Cortex of kidney (tissue), 1 donor: ENCODE measurements around the gene ZFP91.

Experiments used
- DNase-seq: peaks from one replicate; lab custom pipeline; 2025; lab: John Stamatoyannopoulos, UW

Gene ZFP91

DNA sequence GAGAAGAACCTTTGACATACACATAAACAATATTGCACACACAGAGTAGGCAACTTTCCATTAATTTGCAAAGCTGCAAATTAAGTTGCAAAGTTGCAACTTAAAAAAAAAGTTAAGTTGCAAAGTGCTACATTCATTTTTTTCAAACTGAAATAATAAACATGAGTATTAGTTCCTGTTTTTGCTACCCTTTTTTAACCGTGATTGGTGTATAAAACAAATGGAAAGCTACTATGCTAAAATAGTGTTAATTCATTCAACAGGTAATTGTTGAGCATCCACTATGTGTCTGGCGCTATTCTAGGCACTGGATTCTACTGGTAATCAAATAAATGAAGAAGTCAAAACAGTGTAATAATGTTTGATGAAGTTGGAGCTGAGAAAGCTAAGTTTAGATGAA, 8.1 kb downstream of the ZFP91 start:
- DNase-seq, result no peak

GRCh38 chr11:58591659-58592058, 12.8 kb downstream of the ZFP91 start:
- DNase-seq, result no peak

GRCh38 chr11:58592760-58593472, 14.1 kb downstream of the ZFP91 start:
- DNase-seq, result no peak

DNA sequence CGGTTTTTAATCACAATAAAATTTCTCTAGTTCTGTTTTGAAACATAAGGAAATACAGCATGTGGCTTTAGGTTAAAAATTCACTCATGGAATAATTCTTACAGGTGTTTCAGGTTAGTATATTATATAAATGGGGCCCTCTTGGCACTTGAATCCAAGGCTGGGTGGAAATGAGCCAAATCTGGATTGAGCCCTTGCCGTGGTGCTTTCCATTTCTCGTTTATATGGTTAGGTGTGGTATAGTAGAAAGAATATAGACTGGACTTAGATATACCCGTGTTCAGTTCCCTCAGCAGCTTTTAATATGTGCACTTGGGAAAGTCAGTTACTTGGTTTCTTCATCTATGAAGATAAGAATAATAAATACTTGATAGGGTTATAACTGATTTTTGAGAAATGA, 16.0 kb downstream of the ZFP91 start:
- no peak for DNase-seq

GRCh38 chr11:58596621-58597020, 17.8 kb downstream of the ZFP91 start:
- no peak for DNase-seq

GRCh38 chr11:58597486-58598144, 18.8 kb downstream of the ZFP91 start:
- DNase-seq, result no peak

DNA sequence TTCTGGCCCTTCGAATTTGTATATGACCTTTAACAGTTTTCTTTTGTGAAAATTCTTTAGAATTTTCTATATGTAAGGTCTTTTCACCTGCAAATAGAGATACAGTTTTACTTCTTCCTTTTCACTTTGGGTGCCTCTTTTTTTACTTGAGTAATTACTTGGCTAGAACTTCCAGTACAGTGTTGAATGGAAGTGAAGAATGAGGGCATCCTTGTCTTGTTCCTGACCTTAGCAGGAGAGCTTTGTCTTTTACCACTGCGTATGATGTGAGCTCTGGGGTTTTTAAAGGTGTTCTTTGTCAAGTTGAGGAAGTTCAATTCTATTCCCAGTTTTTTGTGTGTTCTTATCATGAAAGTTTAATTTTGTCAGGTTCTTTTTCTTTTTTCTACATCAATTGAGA, 21.6 kb downstream of the ZFP91 start:
- no peak for DNase-seq

DNA sequence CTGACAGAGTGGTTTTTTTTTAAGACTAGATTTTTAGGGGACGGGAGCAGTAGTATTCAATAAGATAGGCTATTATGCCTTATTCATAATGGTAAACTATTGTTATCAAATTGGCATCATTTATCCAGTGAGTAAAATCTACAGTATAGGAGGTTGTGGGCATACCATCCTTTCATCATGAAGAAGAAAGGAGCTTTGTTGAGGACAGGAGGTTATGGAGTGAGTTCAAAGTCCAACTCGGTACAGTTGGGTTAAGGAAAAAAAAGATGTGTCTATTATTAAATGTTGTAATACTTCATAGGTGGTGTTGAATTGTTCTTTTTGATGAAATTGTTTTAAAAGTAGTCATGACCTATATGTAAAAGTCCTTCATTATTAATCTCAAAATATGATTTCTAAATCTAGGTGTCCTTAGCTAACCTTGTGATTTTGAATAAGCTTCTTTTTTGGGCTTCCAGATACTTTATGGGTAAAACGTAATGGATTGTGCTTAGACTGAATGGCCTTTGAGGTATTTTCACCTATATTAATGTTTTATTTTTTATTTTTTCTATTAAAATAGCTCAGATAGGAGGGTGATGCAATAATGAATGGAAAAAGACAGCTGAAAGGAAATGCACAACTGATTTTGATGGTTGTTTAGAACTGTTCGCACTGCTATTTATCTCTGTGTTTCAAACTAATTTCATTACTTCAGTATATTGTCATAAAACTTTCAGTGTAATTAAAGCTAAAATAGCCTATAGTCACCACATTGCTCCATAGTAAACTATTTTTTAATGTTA, 28.3 kb downstream of the ZFP91 start:
- DNase-seq, result no peak

GRCh38 chr11:58608331-58608730, 29.5 kb downstream of the ZFP91 start:
- no peak for DNase-seq

- DNase-seq, result no peak
Observed at GRCh38 chr11:58609723-58610122, 30.9 kb downstream of the ZFP91 start.

GRCh38 chr11:58613228-58613627, 34.4 kb downstream of the ZFP91 start:
- DNase-seq, result no peak

- no peak for DNase-seq
Observed at GRCh38 chr11:58615559-58615958, 36.7 kb downstream of the ZFP91 start.

DNA sequence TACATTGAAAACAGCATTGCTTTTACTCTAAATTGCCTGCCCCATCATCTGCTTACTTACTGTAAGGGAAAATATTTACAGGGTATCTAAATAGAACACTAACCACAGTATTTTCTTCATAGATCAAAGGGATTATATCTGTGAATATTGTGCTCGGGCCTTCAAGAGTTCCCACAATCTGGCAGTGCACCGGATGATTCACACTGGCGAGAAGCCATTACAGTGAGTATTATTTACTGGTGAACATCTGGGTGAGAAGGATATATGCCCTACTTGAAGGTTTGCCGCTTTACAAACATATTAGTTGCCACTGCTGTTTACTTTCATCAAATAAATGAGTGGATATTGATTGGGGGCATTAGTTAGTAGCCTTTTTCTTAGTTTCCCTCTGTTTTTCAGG, 37.7 kb downstream of the ZFP91 start:
- no peak for DNase-seq

GRCh38 chr11:58617976-58618557, 39.2 kb downstream of the ZFP91 start:
- DNase-seq, result no peak

- DNase-seq, result no peak
Observed at GRCh38 chr11:58621586-58622262, 42.9 kb downstream of the ZFP91 start.

DNA sequence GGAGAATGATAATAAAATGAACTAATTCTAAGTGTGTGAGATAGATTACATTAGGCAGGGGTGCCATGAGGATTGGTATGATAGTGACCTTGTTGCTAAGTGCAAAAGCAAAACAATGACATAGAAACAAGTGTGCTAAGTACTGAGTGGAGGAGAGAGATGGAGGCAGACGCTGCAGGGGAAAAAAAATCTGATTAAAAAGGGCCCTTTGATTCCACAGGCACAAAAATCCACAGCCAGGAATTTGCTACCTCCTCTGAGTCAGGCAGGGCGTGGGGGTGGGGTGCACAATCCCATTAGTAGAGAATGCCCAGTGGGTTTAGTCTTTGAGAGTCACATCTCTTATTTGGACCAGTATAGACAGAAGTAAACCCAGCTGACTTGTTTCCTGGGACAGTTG, 43.5 kb downstream of the ZFP91 start, which contains the start of gene CNTF:
Gene CNTF (plus strand): TSS at position 322 of the 400 bp plus-strand sequence. CDS start 88 bp downstream, outside the sequence.
- no peak for DNase-seq

DNA sequence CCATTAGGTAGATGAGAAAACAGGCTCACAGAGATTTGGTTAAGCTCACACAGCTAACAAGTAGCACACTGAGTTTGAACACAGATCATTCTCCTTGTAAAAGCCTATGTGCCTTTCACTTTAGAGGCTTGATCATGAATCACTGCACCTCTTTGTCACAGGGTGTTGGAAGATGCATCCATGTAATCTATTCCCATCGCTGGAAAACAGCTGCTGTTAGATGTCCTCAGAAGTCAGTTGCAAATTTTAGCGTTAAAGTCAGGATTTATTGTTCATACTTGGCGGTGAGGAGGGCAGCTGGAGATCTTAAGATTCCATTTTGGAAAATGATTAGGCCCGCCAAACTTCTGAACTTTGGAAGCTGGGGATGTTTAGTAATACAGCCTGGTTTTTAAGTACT, 46.2 kb downstream of the ZFP91 start:
- DNase-seq, result no peak

DNA sequence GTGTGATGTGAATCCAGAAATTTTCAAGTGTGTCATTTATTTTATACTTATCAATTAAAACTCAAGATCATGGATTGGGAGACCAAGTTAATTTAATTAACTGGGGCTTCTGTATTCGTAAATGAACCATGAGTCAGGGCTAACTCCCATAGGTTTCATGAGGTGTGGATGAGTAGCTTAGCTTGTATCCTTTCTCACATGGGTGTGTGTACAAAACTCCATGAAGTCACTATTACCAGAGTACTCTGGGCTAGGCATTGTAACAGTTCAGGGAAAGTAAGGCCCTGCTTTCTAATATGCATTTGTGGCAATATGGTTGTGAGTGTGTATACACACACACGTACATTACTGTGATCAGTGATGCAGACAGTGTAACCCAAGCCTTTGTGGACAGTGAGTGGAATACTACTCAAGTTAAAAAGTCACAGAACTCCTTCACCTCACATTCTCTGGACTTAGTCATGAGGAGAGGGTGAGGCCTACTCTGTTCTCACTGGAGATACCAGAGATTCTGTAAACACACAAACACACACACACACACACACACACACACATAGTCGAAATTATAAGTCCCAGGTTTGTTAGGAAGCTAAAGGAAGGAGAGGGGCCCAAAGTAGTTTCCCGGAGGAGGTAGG, 47.1 kb downstream of the ZFP91 start:
- DNase-seq, result no peak

GRCh38 chr11:58626934-58627483, 48.1 kb downstream of the ZFP91 start:
- DNase-seq, result no peak

DNA sequence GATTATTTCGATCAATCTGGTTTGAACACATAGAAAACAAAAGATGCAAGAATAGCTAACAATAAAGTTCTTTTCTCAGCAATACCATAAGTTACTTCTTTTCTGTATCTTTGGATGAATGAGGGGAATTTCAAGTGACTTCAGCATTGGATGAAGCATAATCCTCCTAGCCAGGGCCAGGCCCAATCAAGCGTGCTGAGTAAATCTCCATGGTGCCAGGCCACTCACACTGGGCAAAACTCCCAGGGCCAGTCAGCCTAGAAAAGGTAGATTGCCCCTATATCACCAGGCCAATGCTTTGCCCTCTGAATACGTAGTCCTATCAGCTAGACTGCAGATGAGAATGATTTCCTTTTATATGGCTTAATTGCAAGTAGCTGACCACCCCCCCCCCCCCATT, 49.6 kb downstream of the ZFP91 start:
- DNase-seq, result no peak

DNA sequence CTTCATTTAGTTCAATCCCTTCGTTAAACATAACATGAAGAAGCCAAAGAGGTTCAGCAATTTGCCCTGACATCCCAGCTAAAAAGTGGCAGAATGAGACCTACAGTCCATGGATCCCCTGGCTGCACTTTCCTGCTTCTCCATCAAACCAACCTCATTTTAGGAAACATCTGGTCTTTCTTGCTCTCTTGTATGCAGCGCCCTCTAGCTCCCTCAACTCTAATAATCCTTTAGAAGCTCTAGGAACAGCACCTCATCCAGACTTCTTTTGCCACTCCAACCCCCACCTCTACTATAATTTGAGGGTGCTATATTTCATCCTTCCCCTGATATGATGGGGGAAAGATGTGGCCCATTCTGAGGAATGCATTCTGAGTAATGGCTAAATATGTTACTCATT, 51.0 kb downstream of the ZFP91 start:
- no peak for DNase-seq
